NCI-H345 (cell line): ENCODE measurements around the gene SAMD14.
"Not testable (repeated sequence)": the region's sequence is repeated elsewhere in the genome, so short reads cannot be mapped to it uniquely, and the experiment has no call there.

Experiments
- DNase-seq: peaks from one replicate; lab custom pipeline; 2025; lab: John Stamatoyannopoulos, UW

The SAMD14 gene

DNA sequence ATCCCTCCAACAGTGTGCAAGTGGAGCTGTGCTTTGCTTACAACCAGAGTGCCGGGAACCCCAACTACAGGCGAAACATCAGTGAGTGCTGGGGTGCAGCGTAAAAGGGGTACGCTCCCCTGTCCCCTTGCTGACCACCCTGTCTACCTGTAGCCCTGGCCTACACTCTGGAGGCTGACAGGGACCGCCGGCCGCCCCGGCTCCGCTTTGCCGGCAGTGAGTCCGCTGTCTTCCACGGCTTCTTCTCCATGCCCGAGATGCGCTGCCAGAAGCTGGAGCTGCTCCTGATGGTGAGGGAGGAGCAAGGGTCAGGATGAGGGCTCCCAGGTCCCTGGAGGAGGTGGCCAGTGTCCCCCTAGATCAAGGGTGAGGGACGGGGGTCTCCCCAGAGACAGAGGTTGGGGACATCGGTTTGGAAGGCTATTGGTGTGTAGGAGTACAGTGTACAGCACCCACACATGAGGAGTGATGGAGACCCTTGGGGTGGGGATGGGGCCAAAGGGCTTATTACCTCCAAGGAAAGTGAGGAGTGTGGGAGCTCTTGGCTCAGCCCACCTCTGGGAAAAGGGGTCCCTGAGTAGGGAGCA, 54.4 kb downstream of the SAMD14 start:
- no peak for DNase-seq

DNA sequence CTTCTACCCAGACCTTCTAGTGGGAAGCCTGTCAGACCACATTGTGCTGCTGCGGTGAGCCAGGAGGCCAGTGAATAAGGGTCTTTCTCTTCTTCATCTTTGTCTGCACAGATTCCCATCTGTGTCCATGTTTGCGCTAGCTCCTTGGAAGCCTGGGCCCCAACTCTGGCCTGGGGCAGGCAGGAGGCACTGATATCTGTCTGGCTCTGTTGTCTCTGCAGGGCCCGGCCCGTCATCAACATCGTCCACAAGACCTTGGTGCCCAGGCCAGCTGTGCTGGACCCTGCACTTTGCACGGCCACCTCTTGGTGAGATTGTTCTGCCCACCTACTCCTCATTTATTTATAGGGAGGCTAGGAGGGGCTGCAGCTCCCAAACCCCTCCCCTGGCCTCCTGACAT, 55.7 kb downstream of the SAMD14 start:
- no peak for DNase-seq

DNA sequence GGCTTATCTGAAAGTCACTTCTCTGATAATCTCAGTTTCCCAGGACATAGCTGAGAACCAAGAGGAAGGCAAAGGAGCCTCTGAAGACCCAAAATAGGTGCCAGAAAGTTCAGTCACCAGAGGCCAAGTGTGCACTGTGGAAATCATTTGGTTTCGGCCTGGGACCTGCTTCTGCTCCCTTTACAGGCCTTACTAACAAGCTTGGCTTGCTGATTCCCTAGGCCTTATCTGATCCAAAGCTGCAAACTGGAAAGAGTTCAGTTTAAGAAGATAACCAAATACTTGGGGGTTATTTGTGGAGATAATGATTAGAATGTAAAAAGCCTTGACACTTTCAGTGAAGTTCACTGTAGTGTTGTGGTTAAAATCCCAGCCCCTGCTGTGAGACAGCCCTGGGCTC, 57.0 kb downstream of the SAMD14 start:
- DNase-seq: no peak

DNA sequence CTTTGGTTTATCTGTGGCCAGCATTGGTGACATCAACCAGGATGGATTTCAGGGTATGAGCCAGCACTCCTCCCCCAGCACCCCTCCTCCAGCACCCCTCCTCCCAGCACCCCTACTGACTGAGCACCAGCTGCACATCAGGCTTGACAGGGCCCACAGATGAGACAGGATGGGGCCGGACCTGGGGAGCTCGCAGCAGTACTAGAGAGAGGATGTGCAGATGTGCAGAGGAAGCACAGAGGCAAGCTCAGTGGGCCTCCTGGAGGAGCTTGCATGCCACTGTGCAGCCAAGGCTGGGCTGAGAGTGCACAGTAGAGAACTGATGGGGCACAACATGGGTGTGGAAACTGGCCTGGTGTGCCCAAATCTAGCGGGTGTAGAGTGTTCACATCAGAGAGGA, 57.8 kb downstream of the SAMD14 start:
- no peak for DNase-seq

DNA sequence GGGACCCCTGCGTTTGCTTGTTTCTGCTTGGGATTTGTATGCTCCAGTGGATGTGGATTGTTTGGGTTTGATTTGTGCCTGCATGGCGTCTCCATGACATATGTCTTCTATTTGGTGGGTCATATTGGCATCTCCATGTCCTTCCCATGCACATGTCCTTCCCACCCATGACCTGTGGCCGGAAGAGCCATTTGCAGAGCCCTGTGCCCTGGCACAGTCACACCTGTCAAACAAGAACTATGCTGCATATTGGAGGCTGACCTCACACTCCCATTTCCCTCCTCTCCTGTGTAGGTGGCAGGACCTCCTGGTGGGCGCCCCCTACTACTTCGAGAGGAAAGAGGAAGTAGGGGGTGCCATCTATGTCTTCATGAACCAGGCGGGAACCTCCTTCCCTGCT, 58.3 kb downstream of the SAMD14 start:
- DNase-seq: no peak

DNA sequence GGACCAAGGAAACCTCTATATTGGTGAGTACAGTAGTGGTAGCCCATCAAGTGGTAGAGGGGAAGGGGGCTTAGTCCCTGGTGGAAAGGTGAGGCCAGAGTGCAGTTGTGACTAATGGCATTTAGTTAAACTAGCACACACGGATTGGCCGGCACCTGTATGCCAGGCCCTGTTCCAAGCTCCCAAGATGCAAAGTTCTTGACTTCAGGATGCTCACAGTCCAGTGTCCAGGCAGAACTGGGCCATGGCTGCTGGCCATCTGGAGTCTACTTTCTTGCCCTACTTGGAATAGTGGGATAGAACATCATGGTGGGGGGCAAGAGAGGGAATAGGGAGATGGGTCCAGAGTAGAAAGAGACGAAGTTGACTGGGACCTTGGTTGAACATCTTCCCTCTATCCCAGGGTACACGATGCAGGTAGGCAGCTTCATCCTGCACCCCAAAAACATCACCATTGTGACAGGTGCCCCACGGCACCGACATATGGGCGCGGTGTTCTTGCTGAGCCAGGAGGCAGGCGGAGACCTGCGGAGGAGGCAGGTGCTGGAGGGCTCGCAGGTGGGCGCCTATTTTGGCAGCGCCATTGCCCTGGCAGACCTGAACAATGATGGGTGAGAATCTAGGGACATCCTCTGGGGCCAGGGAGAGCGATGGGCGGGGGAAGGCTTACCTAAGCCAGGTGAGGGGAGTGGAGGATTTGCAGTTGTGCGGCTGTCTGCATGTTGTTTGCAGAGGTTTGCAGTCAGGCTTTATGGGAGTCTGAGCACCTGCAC, 58.9 kb downstream of the SAMD14 start:
- no peak for DNase-seq

DNA sequence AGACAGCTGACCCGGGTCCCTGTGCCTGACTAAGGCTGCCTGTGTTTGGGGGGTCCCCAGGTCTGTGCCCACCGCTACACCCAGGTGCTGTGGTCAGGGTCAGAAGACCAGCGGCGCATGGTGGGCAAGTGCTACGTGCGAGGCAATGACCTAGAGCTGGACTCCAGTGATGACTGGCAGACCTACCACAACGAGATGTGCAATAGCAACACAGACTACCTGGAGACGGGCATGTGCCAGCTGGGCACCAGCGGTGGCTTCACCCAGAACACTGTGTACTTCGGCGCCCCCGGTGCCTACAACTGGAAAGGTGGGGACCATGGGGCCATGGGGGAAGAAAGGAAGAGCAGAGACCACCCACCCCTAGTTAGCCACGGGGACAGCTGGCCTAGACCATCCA, 62.0 kb downstream of the SAMD14 start:
- DNase-seq: no peak

DNA sequence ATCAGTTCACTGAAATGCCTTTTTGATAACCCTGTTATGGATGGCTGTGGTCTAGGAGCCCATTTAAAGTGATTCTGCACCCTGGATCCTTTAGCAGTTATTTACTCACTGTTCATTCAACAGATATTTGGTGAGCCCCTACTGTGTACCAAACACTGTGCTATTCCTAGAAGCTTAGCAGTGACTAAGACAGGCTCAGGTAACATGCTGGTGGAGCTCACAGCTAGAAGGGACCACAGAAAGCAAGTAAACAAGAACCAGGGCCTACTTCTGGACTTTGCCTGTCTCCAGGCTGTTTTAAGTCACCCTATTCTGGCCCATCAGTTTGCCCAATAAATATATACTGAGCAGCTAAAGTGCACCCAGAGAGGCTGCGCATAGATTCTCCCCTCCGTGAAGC, 63.0 kb downstream of the SAMD14 start:
- DNase-seq: no peak

DNA sequence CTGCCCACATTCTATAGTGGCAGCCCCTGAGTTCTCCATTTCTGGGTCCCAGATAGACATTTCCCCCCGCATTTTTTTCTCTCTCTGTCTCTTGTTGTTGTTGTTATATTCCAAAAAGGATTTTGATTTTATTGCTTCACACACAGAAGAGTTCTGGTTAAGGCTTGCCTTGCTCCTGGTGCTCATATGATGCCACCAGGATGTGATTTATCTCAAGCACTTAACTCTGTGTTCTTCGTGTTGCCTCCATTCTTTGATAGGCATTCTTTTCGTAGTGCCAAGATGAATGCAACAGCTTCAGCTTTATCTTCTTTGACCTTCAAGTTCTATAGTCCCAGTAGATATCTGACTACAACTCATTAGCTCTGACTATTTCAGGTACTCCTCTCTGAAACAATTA, 64.9 kb downstream of the SAMD14 start:
- DNase-seq: no peak

DNA sequence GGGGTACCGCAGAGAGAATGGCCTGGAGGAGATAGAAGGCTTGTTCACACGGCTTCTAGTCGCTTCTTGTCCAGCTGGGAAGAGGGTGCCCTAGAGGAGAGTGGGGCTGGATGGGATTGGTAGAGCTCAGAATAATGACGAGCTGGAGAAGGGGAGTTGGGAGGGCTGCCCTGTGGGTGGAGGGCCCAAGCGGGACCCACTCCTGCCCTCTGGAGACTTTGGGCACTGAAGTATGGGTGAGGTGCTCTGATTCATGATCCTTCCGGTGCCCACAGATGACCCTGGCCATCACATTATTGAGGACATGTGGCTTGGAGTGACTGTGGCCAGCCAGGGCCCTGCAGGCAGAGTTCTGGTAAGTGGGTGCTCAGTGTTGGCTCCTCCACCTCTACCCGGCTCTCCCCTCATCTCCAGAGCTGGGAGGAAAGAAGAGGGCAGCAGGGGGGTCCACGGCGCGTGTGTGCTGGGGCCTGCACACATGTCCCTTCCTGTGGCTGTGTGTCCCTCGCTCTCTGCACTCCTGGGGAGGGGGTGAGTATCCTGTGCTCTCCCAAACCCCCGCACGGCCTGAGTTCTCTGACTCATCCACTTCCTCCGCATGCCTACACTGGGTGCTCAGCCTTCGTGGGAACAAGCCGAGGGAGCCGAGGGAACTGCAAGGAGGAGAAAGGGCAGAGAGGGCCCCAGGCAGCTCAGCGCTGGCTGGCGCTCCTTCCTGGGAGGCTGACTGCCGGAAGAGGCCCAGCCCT, 65.5 kb downstream of the SAMD14 start:
- DNase-seq: no peak

DNA sequence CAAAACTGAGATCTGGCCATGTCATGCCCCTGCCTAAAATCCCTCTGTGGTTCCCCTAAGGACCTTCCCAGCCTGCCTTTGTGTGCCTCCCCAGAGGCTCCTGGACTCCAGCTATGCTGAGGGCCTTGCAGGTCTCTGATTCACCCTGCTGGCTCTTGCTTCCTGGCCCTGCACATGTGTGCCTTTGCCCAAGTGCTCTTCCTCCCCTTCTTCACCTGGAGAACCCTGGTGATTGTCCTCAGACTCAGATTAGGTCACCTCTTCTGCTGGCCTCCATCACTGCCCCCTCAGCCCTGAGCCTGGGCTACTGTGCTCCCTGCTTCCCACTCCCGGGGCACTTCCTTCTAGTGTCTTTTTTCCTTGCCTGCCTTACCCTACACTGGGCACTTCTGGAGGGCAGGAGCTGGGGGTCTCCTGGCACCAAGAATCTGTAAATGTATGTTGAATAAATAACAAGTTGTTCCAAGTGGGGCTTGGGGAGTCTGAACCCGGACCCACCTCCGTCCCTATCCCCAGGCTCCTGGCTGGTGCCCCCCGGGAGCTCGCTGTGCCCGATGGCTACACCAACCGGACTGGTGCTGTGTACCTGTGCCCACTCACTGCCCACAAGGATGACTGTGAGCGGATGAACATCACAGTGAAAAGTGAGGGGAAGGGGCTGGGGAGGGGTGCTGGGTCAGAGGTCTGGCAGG, 66.3 kb downstream of the SAMD14 start:
- DNase-seq: no peak

DNA sequence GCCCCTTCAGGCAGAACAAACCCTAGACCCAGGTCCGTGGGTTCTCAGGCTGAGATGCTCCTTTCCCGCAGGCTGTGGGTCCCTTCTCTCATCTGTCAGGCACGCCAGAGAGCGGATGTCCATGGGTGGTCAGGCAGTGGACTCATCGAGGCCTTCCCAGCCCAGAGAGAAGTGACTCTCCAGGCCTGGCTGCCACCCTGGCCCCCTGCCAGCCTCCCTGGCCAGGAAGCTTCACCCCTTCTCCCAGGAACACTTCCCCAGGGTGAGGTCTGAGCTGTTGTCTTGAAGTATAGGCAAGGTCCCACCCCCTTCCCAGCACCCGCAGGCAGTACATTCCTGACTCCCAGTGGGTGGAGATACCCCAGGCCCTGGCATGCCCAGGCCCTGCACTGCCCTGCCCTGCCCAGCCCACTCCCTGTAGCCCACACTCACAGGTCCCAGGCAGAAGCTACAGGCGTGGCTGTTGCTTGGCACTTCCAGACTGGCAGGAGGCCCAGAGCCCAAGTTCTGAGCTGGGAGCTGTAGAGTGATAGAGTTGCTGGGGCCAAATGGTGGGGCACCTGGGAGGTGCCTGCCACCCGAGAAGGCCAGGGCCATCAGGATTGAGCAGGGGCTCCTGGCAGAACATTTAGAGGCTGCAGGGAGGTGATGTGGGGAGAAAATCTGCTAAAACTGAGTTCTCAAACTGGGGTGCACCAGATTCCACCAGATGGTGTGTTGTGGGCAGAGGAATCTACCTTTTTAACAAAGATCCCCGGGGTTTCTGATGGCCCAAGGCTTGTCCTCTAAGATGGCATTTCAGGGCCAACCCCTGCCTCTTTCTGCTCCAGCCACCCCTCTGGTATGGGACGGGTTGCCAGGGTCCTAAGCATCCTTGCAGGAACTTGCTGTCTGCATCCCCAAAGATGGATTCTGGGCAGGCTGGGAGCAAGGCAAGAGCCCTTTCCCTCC, 67.4 kb downstream of the SAMD14 start:
- DNase-seq: no peak

DNA sequence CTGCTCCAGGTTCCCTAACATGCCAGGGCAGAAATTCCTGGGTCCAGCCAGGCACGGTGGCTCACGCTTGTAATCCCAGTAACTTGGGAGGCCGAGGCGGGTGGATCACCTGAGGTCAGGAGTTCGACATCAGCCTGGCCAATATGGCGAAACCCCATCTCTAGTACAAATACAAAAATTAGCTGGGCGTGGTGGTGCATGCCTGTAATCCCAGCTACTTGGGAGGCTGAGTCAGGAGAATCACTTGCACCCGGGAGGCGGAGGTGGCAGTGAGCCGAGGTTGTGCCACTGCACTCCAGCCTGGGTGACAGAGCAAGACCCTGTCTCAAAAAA, 68.3 kb downstream of the SAMD14 start:
- not testable (repeated sequence) for DNase-seq

DNA sequence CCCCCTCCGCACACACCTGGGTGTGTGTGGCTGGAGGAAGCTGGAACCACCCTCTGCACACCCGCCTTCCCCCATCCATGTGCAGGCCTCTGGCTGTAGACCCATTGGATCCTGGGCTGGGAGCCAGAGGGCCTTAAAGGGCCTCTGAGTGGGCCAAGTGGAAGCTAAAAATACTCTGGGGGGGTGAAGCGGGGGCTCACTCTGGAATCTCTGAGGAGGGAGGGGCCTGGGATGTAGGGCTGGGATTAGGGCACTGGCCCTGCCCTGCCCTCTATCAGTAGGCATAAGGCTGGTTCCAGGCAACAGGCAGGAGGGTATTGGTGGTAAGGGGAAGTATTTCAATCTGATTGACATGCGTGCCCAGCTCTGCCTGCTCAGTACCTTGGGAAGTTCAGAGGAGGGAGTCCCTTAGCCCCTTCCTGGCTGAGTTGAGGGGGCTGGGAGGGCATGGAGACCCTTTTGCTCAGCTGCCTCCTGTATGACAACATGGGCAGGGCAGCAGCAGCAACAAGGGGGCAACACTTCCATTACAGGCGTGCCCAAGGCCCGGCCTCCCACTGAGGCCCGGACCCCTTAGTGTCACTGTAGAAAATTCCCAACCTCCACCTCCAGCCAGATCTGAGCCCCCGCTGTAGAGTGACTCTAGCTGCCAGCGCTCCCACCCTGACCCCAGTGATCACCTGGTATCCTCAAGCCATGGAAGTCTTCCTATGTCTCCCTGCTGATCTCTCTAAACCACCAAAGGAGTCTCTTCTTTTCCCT, 68.8 kb downstream of the SAMD14 start:
- no peak for DNase-seq
